K562 (cell line): ENCODE measurements around the gene DCUN1D2. TPM values are rescaled to one million over a fixed set of nuclear protein-coding genes. Genes with fewer than 3 reads are reported as not detected.

Experiments
- ATAC-seq: fragments of 200-7000 bp; cut with Tn5 transposase; 3 replicates; pipeline ENCODE4 v1.9.1; 2020; ENCODE audit warnings: moderate library complexity
- BruUV-seq: library from RNA; stranded (reverse); fragments of 400-500 nt; replicated peaks from 2 replicates; lab custom pipeline; 2021; lab: Mats Ljungman, UMichigan
- CTCF ChIA-PET: fragments of 300-600 bp; formaldehyde crosslinking; extraction: SDS; loops from one replicate; lab custom pipeline; 2021; ENCODE audit warnings: low intra/inter-chr PET ratio; lab: Yijun Ruan, JAX
- POLR2A ChIA-PET: fragments of 300-600, 350-650 bp; sonication (Branson Sonifier 250); formaldehyde crosslinking; extraction: SDS; loops from one replicate; lab custom pipeline; 2021; ENCODE audit warnings: antibody characterized with exemption, inconsistent platforms; lab: Yijun Ruan, JAX
- DNase-seq, 4 experiments: peaks; one replicate each; pipeline versions ENCODE4 v3.0.0 to v3.0.0-alpha.2; 2011 to 2018; ENCODE audit warnings: low spot score in 3 of 4, mixed read lengths in 3 of 4; ENCODE audit errors: extremely low read depth in 1 of 4
- FAIRE-seq: peaks from 2 replicates; lab custom pipeline; 2011; peaks lifted over from hg19 to GRCh38; lab: Jason Lieb, UNC
- H2AFZ ChIP-seq: 2 replicates; pipeline ENCODE4 v1.6.0; 2011; ENCODE audit warnings: low read depth, low read length, control low read depth, inconsistent platforms
- H3K27ac ChIP-seq: fragments of 200-600 bp; 3 replicates; pipeline ENCODE4 v1.8.0; 2011; ENCODE audit warnings: low read depth, mild to moderate bottlenecking, control low read depth, inconsistent platforms, low read length, moderate library complexity, mixed read lengths; ENCODE audit errors: extremely low read depth
- H3K27me3 ChIP-seq, 2 experiments: fragments of 300-600 bp in 1 of 2; 2 replicates in 1 of 2; 3 replicates in 1 of 2; pipeline versions ENCODE4 v1.6.0 to v1.8.0; 2011; ENCODE audit warnings: inconsistent platforms in 2 of 2, low read length in 2 of 2, mild to moderate bottlenecking in 1 of 2, mixed read lengths in 1 of 2, moderate library complexity in 1 of 2; ENCODE audit not compliant: control insufficient read depth in 2 of 2, insufficient read depth in 2 of 2
- H3K36me3 ChIP-seq: fragments of 300-600 bp; 3 replicates; pipeline ENCODE4 v1.8.0; 2011; ENCODE audit warnings: mild to moderate bottlenecking, low read length, inconsistent platforms; ENCODE audit not compliant: control insufficient read depth, insufficient read depth
- H3K4me1 ChIP-seq, 2 experiments: fragments of 200-600 bp in 1 of 2; replicated peaks in 1 of 2; 2 replicates in 1 of 2; 3 replicates in 1 of 2; pipeline versions ENCODE4 v1.5.1 to v1.8.0; 2011; ENCODE audit warnings: inconsistent platforms in 2 of 2, low read length in 2 of 2, mild to moderate bottlenecking in 1 of 2, mixed read lengths in 1 of 2, moderate library complexity in 1 of 2; ENCODE audit not compliant: control insufficient read depth in 2 of 2, insufficient read depth in 2 of 2
- H3K4me2 ChIP-seq: 2 replicates; pipeline ENCODE4 v1.6.1; 2011; ENCODE audit warnings: low read length, control low read depth, inconsistent platforms, mixed read lengths; ENCODE audit not compliant: insufficient read depth
- H3K4me3 ChIP-seq: fragments of 200-600 bp; sonication (generic), shearing (Covaris generic); 2 replicates; pipeline ENCODE4 v1.5.1; 2016; ENCODE audit warnings: control low read depth, inconsistent platforms
- H3K79me2 ChIP-seq: fragments of 200-600 bp; 3 replicates; pipeline ENCODE4 v1.8.0; 2011; ENCODE audit warnings: low read length, inconsistent platforms; ENCODE audit not compliant: control insufficient read depth, insufficient read depth
- H3K9ac ChIP-seq, 2 experiments: 2 replicates each; pipeline versions ENCODE4 v1.6.0 to v1.6.1; 2011; ENCODE audit warnings: low read depth in 2 of 2, low read length in 2 of 2, control low read depth in 1 of 2, inconsistent platforms in 1 of 2, mild to moderate bottlenecking in 1 of 2, mixed read lengths in 1 of 2; ENCODE audit not compliant: insufficient read depth in 1 of 2
- H3K9me1 ChIP-seq: one replicate; pipeline ENCODE4 v1.6.0; 2011; ENCODE audit warnings: inconsistent platforms, mild to moderate bottlenecking, low read length, moderate library complexity; ENCODE audit not compliant: control insufficient read depth, insufficient read depth
- H3K9me3 ChIP-seq: replicated peaks from 2 replicates; pipeline ENCODE4 v1.5.1; 2011; ENCODE audit warnings: low read depth, low read length, inconsistent platforms; ENCODE audit not compliant: control insufficient read depth, insufficient read depth
- H4K20me1 ChIP-seq: replicated peaks from 2 replicates; pipeline ENCODE4 v1.6.1; 2011; ENCODE audit warnings: low read length, inconsistent platforms, mixed read lengths; ENCODE audit not compliant: control insufficient read depth, insufficient read depth
- CEBPB ChIP-seq: fragments of 450-650 bp; IDR thresholded peaks from 2 replicates; pipeline ENCODE4 v1.6.1; 2016; ENCODE audit warnings: missing genetic modification characterization, missing compliant biosample characterization
- DIDO1 ChIP-seq: fragments of 450-650 bp; IDR thresholded peaks from 2 replicates; pipeline ENCODE4 v1.6.1; 2016; ENCODE audit warnings: low read depth, missing biosample characterization, missing genetic modification characterization
- KDM5B ChIP-seq: fragments of 200-600 bp; sonication (generic); IDR thresholded peaks from 2 replicates; pipeline ENCODE4 v1.6.1; 2012; ENCODE audit warnings: low read depth, mild to moderate bottlenecking, moderate library complexity, low read length, control low read depth, inconsistent platforms; ENCODE audit not compliant: insufficient replicate concordance
- NRF1 ChIP-seq, 2 experiments: fragments of 450-650 bp; IDR thresholded peaks in 1 of 2; conservative IDR thresholded peaks in 1 of 2; 2 replicates each; pipeline ENCODE4 v1.6.1; 2014; ENCODE audit warnings: mild to moderate bottlenecking in 2 of 2
- PHB ChIP-seq: fragments of 250-450 bp; sonication (Bioruptor Pico); IDR thresholded peaks from 2 replicates; pipeline ENCODE4 v1.5.0; 2021
- POLR3G ChIP-seq: IDR thresholded peaks from 2 replicates; pipeline ENCODE4 v1.6.1; 2011; ENCODE audit not compliant: insufficient read length, insufficient replicate concordance; ENCODE audit errors: extremely low read depth
- PYGO2 ChIP-seq: fragments of 450-650 bp; IDR thresholded peaks from 2 replicates; pipeline ENCODE4 v1.6.1; 2016; ENCODE audit warnings: mild to moderate bottlenecking, missing genetic modification characterization, moderate library complexity, missing compliant biosample characterization
- RNF2 ChIP-seq: sonication (generic); IDR thresholded peaks from 2 replicates; pipeline ENCODE4 v1.6.1; 2016
- ZBED1 ChIP-seq: IDR thresholded peaks from 2 replicates; pipeline ENCODE4 v1.6.1; 2014
- ZBTB2 ChIP-seq: fragments of 450-650 bp; IDR thresholded peaks from 2 replicates; pipeline ENCODE4 v1.6.1; 2016; ENCODE audit warnings: antibody characterized with exemption
- ZNF232 ChIP-seq: sonication (generic); formaldehyde crosslinking; IDR thresholded peaks from 2 replicates; pipeline ENCODE4 v1.8.0; 2022; ENCODE audit warnings: mild to moderate bottlenecking, missing genetic modification reagents
- ZNF318 ChIP-seq, 2 experiments: fragments of 450-650 bp; IDR thresholded peaks; 2 replicates each; pipeline ENCODE4 v1.6.1; 2016; ENCODE audit warnings: mild to moderate bottlenecking in 2 of 2, borderline replicate concordance in 1 of 2, low read depth in 1 of 2, moderate library complexity in 1 of 2
- WGBS: fragments of 100-300 bp; shearing (Covaris generic); methylation state at CpG from one replicate; pipeline ENCODE4 v1.1.6; 2016; ENCODE audit warnings: low coverage, mixed read lengths; ENCODE audit not compliant: insufficient coverage; ENCODE audit errors: missing lambda C conversion rate; 5-methylcytosine and 5-hydroxymethylcytosine counted together
- in situ Hi-C: fragments of 300-500 bp; cut with MboI; formaldehyde crosslinking; loops from 4 replicates; pipeline ENCODE4 v1.15.0; 2018; ENCODE audit warnings: inconsistent platforms, mixed read lengths
- intact Hi-C: fragments of 100-400 bp; cut with micrococcal nuclease; formaldehyde crosslinking; loops from 2 replicates; pipeline ENCODE4 v1.14.2; 2022
- polyA plus RNA-seq, 8 experiments: library from polyadenylated mRNA; depleted of rRNA in 4 of 8; stranded (reverse) in 5 of 8; unstranded in 3 of 8; fragments of >200 nt; fragmentation: Nextera tagmentation in 2 of 8; fragmentation: Illumina TruSeq in 1 of 8; extraction: Ambion mirVana in 2 of 8; extraction: Trizol in 1 of 8; gene quantifications; 2 replicates each; pipeline versions ENCODE4 v1.2.1 to v1.2.3, GENCODE V29; 2011 to 2014; ENCODE audit warnings: inconsistent platforms in 1 of 8, missing spikeins in 1 of 8
- total RNA-seq, 7 experiments: library from RNA; depleted of rRNA in 6 of 7; stranded (reverse); fragments of >200 nt in 6 of 7; fragmentation: Illumina TruSeq in 2 of 7; extraction: Trizol in 2 of 7; gene quantifications; 2 replicates each; pipeline versions ENCODE4 v1.2.1 to v1.2.3, GENCODE V29; 2011 to 2021; ENCODE audit warnings: low replicate concordance in 1 of 7

DCUN1D2 gene
- total and polyA plus RNA-seq, 9 of the 15 experiments (the other 6 are each of a cell fraction or from before 2014, with no cell fraction given), result 2.1 to 16.8 (median 11.1) TPM

- H3K27ac ChIP-seq, result peak overlapping the region; percentile 88
- H3K9me3 ChIP-seq, result no peaks in the 10 kb centered on the region
- ATAC-seq, result no peak
- DNase-seq, result peak in 1 of 4 experiments; percentile 16
- BruUV-seq, result no TSS peak
- intact Hi-C loops, result no loop called here
- peaks cover 1% of the 10 kb centered on the region for H4K20me1 ChIP-seq
- peaks cover 15 to 36% of the 10 kb centered on the region in 2 experiments for H3K4me1 ChIP-seq
- peak overlapping the region; percentile 71 for H3K4me2 ChIP-seq
- H3K79me2 ChIP-seq, result peaks cover 95% of the 10 kb centered on the region
- peak; percentile 51 for FAIRE-seq
- H3K9me1 ChIP-seq, result peaks cover 3% of the 10 kb centered on the region
- H3K4me3 ChIP-seq, result peak overlapping the region; percentile 89
- H2AFZ ChIP-seq, result peak overlapping the region; percentile 50; the same call in 1 of the 2 replicates
- H3K9ac ChIP-seq, result peak overlapping the region; percentile 87 to 93
- 5% methylated on average over 9 of the region's 9 CpGs for WGBS
- TF ChIP-seq ZNF232 (no peak), NRF1 (conservative IDR thresholded peaks at IDR 0.05 in 1 of 2, IDR thresholded peaks at IDR 0.05 in 1 of 2) (peak in 1 of 2 experiments; percentile 49), DIDO1 (no peak), POLR3G (no peak), PYGO2 (tag) (no peak), RNF2 (no peak), CEBPB (tag) (0 out of 2 replicates have a peak, but pooled peaks have one; percentile 14), ZBED1 (no peak), ZBTB2 (no peak), KDM5B (no peak), PHB (no peak), ZNF318 (IDR thresholded peaks at IDR 0.05; ENCODE audit: borderline replicate concordance in 1 of 2, low read depth in 1 of 2) (no peak)
- POLR2A ChIA-PET, result no interaction called here
- peaks cover 42% of the 10 kb centered on the region; the same call in 2 of the 3 replicates for H3K36me3 ChIP-seq
- CTCF ChIA-PET, result no interaction called here
- no peaks in the 10 kb centered on the region for H3K27me3 ChIP-seq
- in situ Hi-C loops, result loop anchor here (10.0 kb wide), 1 partner anchor 233 kb away; no protein-coding TSS in a partner anchor
Observed at GRCh38 chr13:113491982-113492381, 1.5 kb upstream of the DCUN1D2 start.
